Transverse colon (tissue), 4 donors: Measurements from ENCODE around the gene SHC2.
"Not testable (repeated sequence)": the region's sequence is repeated elsewhere in the genome, so short reads cannot be mapped to it uniquely, and the experiment has no call there.

Experiments
- CTCF ChIP-seq, 5 experiments: fragments of 200-600 bp in 3 of 5; fragments of 450-650 bp in 2 of 5; sonication (generic) in 3 of 5; IDR thresholded peaks; 1 replicate in 2 of 5; 2 replicates in 3 of 5; pipeline ENCODE4 v1.5.1; 2016 to 2017; ENCODE audit warnings: antibody characterized with exemption in 5 of 5, inconsistent platforms in 3 of 5, mild to moderate bottlenecking in 2 of 5, moderate library complexity in 1 of 5
- POLR2A ChIP-seq: fragments of 450-650 bp; IDR thresholded peaks from one replicate; pipeline ENCODE4 v1.6.1; 2016; ENCODE audit warnings: antibody characterized with exemption, mild to moderate bottlenecking, moderate library complexity
- POLR2AphosphoS5 ChIP-seq, 3 donors: sonication (generic); formaldehyde crosslinking; IDR thresholded peaks; one replicate each; pipeline ENCODE4 v1.6.1; 2016; ENCODE audit warnings: antibody characterized with exemption in 3 of 3

DNA sequence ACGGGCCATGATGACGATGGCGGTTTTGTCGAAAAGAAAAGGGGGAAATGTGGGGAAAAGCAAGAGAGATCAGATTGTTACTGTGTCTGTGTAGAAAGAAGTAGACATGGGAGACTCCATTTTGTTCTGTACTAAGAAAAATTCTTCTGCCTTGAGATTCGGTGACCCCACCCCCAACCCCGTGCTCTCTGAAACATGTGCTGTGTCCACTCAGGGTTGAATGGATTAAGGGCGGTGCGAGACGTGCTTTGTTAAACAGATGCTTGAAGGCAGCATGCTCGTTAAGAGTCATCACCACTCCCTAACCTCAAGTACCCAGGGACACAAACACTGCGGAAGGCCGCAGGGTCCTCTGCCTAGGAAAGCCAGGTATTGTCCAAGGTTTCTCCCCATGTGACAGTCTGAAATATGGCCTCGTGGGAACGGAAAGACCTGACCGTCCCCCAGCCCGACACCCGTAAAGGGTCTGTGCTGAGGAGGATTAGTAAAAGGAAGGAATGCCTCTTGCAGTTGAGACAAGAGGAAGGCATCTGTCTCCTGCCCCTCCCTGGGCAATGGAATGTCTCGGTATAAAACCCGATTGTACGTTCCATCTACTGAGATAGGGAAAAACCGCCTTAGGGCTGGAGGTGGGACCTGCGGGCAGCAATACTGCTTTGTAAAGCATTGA, 74.1 kb downstream of the SHC2 start:
- not testable (repeated sequence) for TF ChIP-seq CTCF (IDR thresholded peaks at IDR 0.05); POLR2A; POLR2AphosphoS5 (IDR thresholded peaks at IDR 0.05)
